Liver (tissue), 9 donors: Measurements from ENCODE around the gene VSTM2L. TPM values are rescaled to one million over a fixed set of nuclear protein-coding genes. Genes with fewer than 3 reads are reported as not detected.
A peak's percentile ranks its signal among the peaks of the same experiment; 100 is the strongest.

Source experiments
- DNase-seq: peaks from one replicate; pipeline ENCODE4 v3.0.0-alpha.2; 2017; ENCODE audit warnings: low spot score
- H3K27ac ChIP-seq, 2 donors: one replicate each; pipeline ENCODE4 v1.7.0; 2013; ENCODE audit warnings: inconsistent platforms in 2 of 2, low read length in 2 of 2, control low read depth in 1 of 2, low read depth in 1 of 2, mild to moderate bottlenecking in 1 of 2
- H3K27me3 ChIP-seq, 4 donors: one replicate each; pipeline versions ENCODE4 v1.6.1 to v1.7.0; 2013; ENCODE audit warnings: low read length in 3 of 4, inconsistent platforms in 1 of 4, mild to moderate bottlenecking in 1 of 4, moderate library complexity in 1 of 4; ENCODE audit not compliant: control insufficient read depth in 4 of 4, insufficient read depth in 4 of 4
- H3K36me3 ChIP-seq, 4 donors: one replicate each; pipeline versions ENCODE4 v1.6.1 to v1.7.0; 2013; ENCODE audit warnings: low read length in 3 of 4, mild to moderate bottlenecking in 3 of 4, low read depth in 1 of 4, moderate library complexity in 1 of 4; ENCODE audit not compliant: control insufficient read depth in 4 of 4, insufficient read depth in 3 of 4
- H3K4me1 ChIP-seq, 4 donors: one replicate each; pipeline versions ENCODE4 v1.6.1 to v1.7.0; 2013; ENCODE audit warnings: low read length in 3 of 4, mild to moderate bottlenecking in 3 of 4, moderate library complexity in 1 of 4; ENCODE audit not compliant: control insufficient read depth in 4 of 4, insufficient read depth in 4 of 4
- H3K4me3 ChIP-seq, 3 donors: one replicate each; pipeline versions ENCODE4 v1.6.1 to v1.7.0; 2013; ENCODE audit warnings: low read length in 3 of 3, control low read depth in 1 of 3, low read depth in 1 of 3, mild to moderate bottlenecking in 1 of 3
- H3K9ac ChIP-seq, 2 donors: one replicate each; pipeline ENCODE4 v1.7.0; 2013; ENCODE audit warnings: low read length in 2 of 2, mild to moderate bottlenecking in 2 of 2, moderate library complexity in 2 of 2, control low read depth in 1 of 2, low read depth in 1 of 2
- H3K9me3 ChIP-seq, 4 donors: one replicate each; pipeline versions ENCODE4 v1.6.1 to v1.7.0; 2013; ENCODE audit warnings: low read length in 3 of 4; ENCODE audit not compliant: control insufficient read depth in 4 of 4
- ATF3 ChIP-seq: IDR thresholded peaks from 2 replicates; pipeline ENCODE4 v1.6.1; 2016; ENCODE audit warnings: antibody characterized with exemption
- CTCF ChIP-seq: fragments of 150-350 bp; IDR thresholded peaks from 2 replicates; pipeline ENCODE4 v1.5.1; 2017; ENCODE audit warnings: improper control_type of control experiment, low read depth, low read length; ENCODE audit not compliant: missing input control
- EGR1 ChIP-seq, 2 donors: IDR thresholded peaks; 2 replicates each; pipeline ENCODE4 v1.6.1; 2016 to 2018; ENCODE audit warnings: antibody characterized with exemption in 2 of 2, low read depth in 2 of 2
- FOXA1 ChIP-seq: IDR thresholded peaks from 2 replicates; pipeline ENCODE4 v1.6.1; 2016; ENCODE audit warnings: antibody characterized with exemption
- FOXA2 ChIP-seq: IDR thresholded peaks from 2 replicates; pipeline ENCODE4 v1.6.1; 2016; ENCODE audit warnings: antibody characterized with exemption
- GABPA ChIP-seq, 2 donors: IDR thresholded peaks in 1 of 2; conservative IDR thresholded peaks in 1 of 2; 2 replicates each; pipeline ENCODE4 v1.6.1; 2016; ENCODE audit warnings: antibody characterized with exemption in 2 of 2, mild to moderate bottlenecking in 1 of 2, moderate library complexity in 1 of 2
- HNF4A ChIP-seq, 2 donors: conservative IDR thresholded peaks; 2 replicates each; pipeline ENCODE4 v1.6.1; 2016; ENCODE audit warnings: antibody characterized with exemption in 2 of 2, mild to moderate bottlenecking in 2 of 2
- HNF4G ChIP-seq: IDR thresholded peaks from 2 replicates; pipeline ENCODE4 v1.6.1; 2016; ENCODE audit warnings: antibody characterized with exemption
- JUND ChIP-seq, 2 donors: IDR thresholded peaks; 2 replicates each; pipeline ENCODE4 v1.6.1; 2016; ENCODE audit warnings: antibody characterized with exemption in 2 of 2
- MAX ChIP-seq: IDR thresholded peaks from 2 replicates; pipeline ENCODE4 v1.6.1; 2016; ENCODE audit warnings: antibody characterized with exemption
- NR2F2 ChIP-seq: IDR thresholded peaks from 2 replicates; pipeline ENCODE4 v1.6.1; 2016; ENCODE audit warnings: antibody characterized with exemption
- RAD21 ChIP-seq, 2 donors: IDR thresholded peaks; 2 replicates each; pipeline ENCODE4 v1.6.1; 2016; ENCODE audit warnings: antibody characterized with exemption in 2 of 2, mild to moderate bottlenecking in 2 of 2
- REST ChIP-seq: IDR thresholded peaks from 2 replicates; pipeline ENCODE4 v1.6.1; 2016; ENCODE audit warnings: antibody characterized with exemption, mild to moderate bottlenecking
- RXRA ChIP-seq, 2 donors: IDR thresholded peaks; 2 replicates each; pipeline ENCODE4 v1.6.1; 2017 to 2018; ENCODE audit warnings: antibody characterized with exemption in 2 of 2, mild to moderate bottlenecking in 1 of 2
- SP1 ChIP-seq: IDR thresholded peaks from 2 replicates; pipeline ENCODE4 v1.6.1; 2018; ENCODE audit warnings: antibody characterized with exemption, mild to moderate bottlenecking
- TAF1 ChIP-seq: conservative IDR thresholded peaks from 2 replicates; pipeline ENCODE4 v1.6.1; 2016; ENCODE audit warnings: antibody characterized with exemption, mild to moderate bottlenecking
- YY1 ChIP-seq: IDR thresholded peaks from 2 replicates; pipeline ENCODE4 v1.6.1; 2016; ENCODE audit warnings: antibody characterized with exemption, mild to moderate bottlenecking
- ZBTB33 ChIP-seq: IDR thresholded peaks from 2 replicates; pipeline ENCODE4 v1.6.1; 2016; ENCODE audit warnings: antibody characterized with exemption
- WGBS: extraction: QIAGEN DNeasy Blood & Tissue Kit; methylation state at CpG from one replicate; pipeline ENCODE4 v1.1.7; 2013; 5-methylcytosine and 5-hydroxymethylcytosine counted together
- polyA plus RNA-seq, 2 donors: library from polyadenylated mRNA; stranded (reverse) in 1 of 2; unstranded in 1 of 2; fragments of 200-250 nt in 1 of 2; fragments of >200 nt in 1 of 2; fragmentation: Nextera tagmentation in 1 of 2; extraction: Ambion mirVana in 1 of 2; gene quantifications; one replicate each; pipeline versions ENCODE4 v1.2.1 to v1.2.3, GENCODE V29; 2013 to 2015
- total RNA-seq, 2 donors: library from RNA; depleted of rRNA; stranded (reverse); fragments of >200 nt; gene quantifications; one replicate each; pipeline ENCODE4 v1.2.3, GENCODE V29; 2014
- donor health status: healthy.
- donor health status: healthy.
- donor health status: healthy.
- donor health status: healthy.
- donor health status: healthy.

The VSTM2L gene
- total and polyA plus RNA-seq, 4 donors, result 0.31 to 0.79 (median 0.56) TPM

GRCh38 chr20:37986044-37986858 lies 83.3 kb downstream of the VSTM2L start:
- no peaks in the 10 kb centered on the region for H3K9me3 ChIP-seq
- H3K27me3 ChIP-seq, result no peaks in the 10 kb centered on the region
- 39% methylated on average over 9 of the region's 9 CpGs for WGBS
- peaks cover 16 to 71% (median 54%) of the 10 kb centered on the region in 4 donors for H3K4me1 ChIP-seq
- H3K27ac ChIP-seq, result peak overlapping the region; percentile 21 to 60
- peak overlapping the region in 1 of 2 donors; percentile 40 for H3K9ac ChIP-seq
- TF ChIP-seq FOXA2 (no peak), NR2F2 (no peak), RXRA (IDR thresholded peaks at IDR 0.05) (peak in 1 of 2 donors; percentile 29), HNF4G (peak; percentile 29), JUND (IDR thresholded peaks at IDR 0.05) (no peak), HNF4A (conservative IDR thresholded peaks at IDR 0.05) (peak; percentile 64 to 73), EGR1 (IDR thresholded peaks at IDR 0.05; ENCODE audit: low read depth in 2 of 2) (no peak), YY1 (no peak), CTCF (no peak), SP1 (peak; percentile 75), TAF1 (no peak), FOXA1 (no peak), RAD21 (IDR thresholded peaks at IDR 0.05) (no peak)
- no peak overlapping the region for H3K4me3 ChIP-seq
- DNase-seq, result no peak
- H3K36me3 ChIP-seq, result no peaks in the 10 kb centered on the region

GRCh38 chr20:37986873-37987601 lies 84.1 kb downstream of the VSTM2L start:
- peaks cover 16 to 76% (median 58%) of the 10 kb centered on the region in 4 donors for H3K4me1 ChIP-seq
- TF ChIP-seq JUND (IDR thresholded peaks at IDR 0.05), result peak; percentile 75 to 90
- TF ChIP-seq FOXA1, result peak; percentile 76
- peak; percentile 92 for TF ChIP-seq MAX
- TF ChIP-seq RAD21 (IDR thresholded peaks at IDR 0.05), result peak; percentile 48 to 59
- TF ChIP-seq TAF1, result peak; percentile 48
- peak; percentile 90 for TF ChIP-seq SP1
- peak; percentile 69 for TF ChIP-seq YY1
- peak; percentile 73 for TF ChIP-seq REST
- TF ChIP-seq ZBTB33, result peak; percentile 72
- TF ChIP-seq HNF4A (conservative IDR thresholded peaks at IDR 0.05), result peak; percentile 91 to 95
- peak; percentile 23 for TF ChIP-seq FOXA2
- no peak for TF ChIP-seq EGR1 (IDR thresholded peaks at IDR 0.05; ENCODE audit: low read depth in 2 of 2)
- TF ChIP-seq NR2F2, result peak; percentile 53
- TF ChIP-seq HNF4G, result peak; percentile 72
- TF ChIP-seq GABPA (IDR thresholded peaks at IDR 0.05 in 1 of 2, conservative IDR thresholded peaks at IDR 0.05 in 1 of 2), result peak in 1 of 2 donors; percentile 19
- TF ChIP-seq CTCF, result no peak
- TF ChIP-seq ATF3, result no peak
- TF ChIP-seq RXRA (IDR thresholded peaks at IDR 0.05), result peak; percentile 79 to 91
- 31% methylated on average over 9 of the region's 9 CpGs for WGBS
- no peak overlapping the region for H3K4me3 ChIP-seq
- no peaks in the 10 kb centered on the region for H3K27me3 ChIP-seq
- H3K9me3 ChIP-seq, result no peaks in the 10 kb centered on the region
- H3K27ac ChIP-seq, result peak overlapping the region; percentile 21 to 64
- peak overlapping the region in 1 of 2 donors; percentile 26 for H3K9ac ChIP-seq
- no peak for DNase-seq
- H3K36me3 ChIP-seq, result no peaks in the 10 kb centered on the region
